Choroid plexus epithelial cell (primary cell): ENCODE results near the gene NMT2.
"Not testable (repeated sequence)": the region's sequence is repeated elsewhere in the genome, so short reads cannot be mapped to it uniquely, and the experiment has no call there.

Source experiments
- DNase-seq: peaks from one replicate; pipeline ENCODE4 v3.0.0-alpha.2; 2010; ENCODE audit warnings: low read depth
- H3K4me3 ChIP-seq: 2 replicates; pipeline ENCODE4 v1.5.1; 2011; ENCODE audit warnings: low read depth, mild to moderate bottlenecking, control low read depth, low read length, moderate library complexity
- TF ChIP-seq, protein P1 (sequence below): conservative IDR thresholded peaks from 2 replicates; pipeline ENCODE4 v1.5.1; 2011; ENCODE audit warnings: low read depth, mild to moderate bottlenecking, control low read depth, inconsistent platforms, low read length, moderate library complexity

The NMT2 gene

DNA sequence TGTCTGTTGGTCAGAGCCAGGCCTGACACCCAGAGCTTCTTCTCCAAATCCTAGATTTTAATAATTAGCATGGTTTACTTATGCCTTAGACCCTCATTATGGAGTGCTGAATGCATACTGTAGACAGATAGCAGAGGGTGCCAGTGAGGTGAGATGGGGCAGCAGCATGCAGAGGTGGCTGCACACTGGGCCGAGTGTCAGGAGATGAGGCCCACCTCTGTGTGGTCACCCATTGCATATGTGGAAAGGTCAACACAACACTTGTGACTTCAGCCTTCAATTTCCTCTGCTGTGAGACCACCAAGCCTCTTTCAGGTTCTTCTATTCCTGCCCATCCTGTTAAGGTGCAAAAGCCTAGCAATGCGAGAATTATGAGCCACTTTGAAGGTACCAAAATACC, 39.7 kb upstream of the NMT2 start:
- TF ChIP-seq, protein P1, sequence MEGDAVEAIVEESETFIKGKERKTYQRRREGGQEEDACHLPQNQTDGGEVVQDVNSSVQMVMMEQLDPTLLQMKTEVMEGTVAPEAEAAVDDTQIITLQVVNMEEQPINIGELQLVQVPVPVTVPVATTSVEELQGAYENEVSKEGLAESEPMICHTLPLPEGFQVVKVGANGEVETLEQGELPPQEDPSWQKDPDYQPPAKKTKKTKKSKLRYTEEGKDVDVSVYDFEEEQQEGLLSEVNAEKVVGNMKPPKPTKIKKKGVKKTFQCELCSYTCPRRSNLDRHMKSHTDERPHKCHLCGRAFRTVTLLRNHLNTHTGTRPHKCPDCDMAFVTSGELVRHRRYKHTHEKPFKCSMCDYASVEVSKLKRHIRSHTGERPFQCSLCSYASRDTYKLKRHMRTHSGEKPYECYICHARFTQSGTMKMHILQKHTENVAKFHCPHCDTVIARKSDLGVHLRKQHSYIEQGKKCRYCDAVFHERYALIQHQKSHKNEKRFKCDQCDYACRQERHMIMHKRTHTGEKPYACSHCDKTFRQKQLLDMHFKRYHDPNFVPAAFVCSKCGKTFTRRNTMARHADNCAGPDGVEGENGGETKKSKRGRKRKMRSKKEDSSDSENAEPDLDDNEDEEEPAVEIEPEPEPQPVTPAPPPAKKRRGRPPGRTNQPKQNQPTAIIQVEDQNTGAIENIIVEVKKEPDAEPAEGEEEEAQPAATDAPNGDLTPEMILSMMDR, result no peak
- DNase-seq, result no peak
- no peak overlapping the region for H3K4me3 ChIP-seq

DNA sequence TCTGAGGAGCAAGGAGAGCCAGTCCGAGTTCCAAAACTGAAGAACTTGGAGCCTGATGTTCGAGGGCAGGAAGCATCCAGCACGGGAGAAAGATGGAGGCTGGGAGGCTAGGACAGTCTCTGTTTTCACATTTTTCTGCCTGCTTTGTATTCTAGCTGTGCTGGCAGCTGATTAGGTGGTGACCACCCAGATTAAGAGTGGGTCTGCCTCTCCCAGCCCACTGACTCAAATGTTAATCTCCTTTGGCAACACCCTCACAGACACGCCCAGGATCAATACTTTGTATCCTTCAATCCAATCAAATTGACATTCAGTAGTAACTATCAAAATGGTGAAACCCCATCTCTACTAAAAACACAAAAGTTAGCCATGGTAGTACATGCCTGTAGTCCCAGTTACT, 38.9 kb upstream of the NMT2 start:
- not testable (repeated sequence) for DNase-seq, H3K4me3 ChIP-seq

DNA sequence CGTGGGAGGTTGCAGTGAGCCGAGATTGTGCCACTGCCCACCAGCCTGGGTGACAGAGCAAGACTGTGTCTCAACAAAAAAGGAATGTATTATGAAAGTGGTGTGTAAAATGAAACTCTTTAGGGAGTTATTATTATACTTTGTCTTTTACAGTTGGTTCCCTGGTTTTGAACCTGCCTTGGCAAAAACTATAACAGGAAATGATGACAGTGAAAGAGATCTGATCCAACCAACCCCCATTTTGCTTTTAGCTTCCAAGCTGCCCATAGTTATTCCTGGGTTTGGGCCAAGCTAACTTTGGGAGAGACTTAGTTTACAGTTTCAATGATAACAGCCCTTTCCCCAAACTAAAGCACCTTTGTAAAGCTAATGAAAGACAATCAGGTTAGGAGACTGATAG, 34.1 kb upstream of the NMT2 start:
- H3K4me3 ChIP-seq, result no peak overlapping the region
- DNase-seq, result no peak
- TF ChIP-seq, protein P1, result no peak

DNA sequence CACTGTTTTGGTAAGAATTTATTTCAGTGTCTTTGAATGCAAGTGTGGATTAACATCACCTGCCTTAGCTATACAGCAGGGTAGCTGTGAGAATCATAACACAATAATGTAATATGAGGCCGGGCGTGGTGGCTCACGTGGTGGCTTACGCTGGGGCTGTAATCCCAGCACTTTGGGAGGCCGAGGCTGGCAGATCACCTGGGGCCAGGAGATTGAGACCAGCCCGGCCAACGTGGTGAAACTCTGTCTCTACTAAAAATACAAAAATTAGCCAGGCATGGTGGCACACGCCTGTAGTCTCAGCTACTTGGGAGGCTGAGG, 33.8 kb upstream of the NMT2 start:
- not testable (repeated sequence) for DNase-seq, H3K4me3 ChIP-seq

DNA sequence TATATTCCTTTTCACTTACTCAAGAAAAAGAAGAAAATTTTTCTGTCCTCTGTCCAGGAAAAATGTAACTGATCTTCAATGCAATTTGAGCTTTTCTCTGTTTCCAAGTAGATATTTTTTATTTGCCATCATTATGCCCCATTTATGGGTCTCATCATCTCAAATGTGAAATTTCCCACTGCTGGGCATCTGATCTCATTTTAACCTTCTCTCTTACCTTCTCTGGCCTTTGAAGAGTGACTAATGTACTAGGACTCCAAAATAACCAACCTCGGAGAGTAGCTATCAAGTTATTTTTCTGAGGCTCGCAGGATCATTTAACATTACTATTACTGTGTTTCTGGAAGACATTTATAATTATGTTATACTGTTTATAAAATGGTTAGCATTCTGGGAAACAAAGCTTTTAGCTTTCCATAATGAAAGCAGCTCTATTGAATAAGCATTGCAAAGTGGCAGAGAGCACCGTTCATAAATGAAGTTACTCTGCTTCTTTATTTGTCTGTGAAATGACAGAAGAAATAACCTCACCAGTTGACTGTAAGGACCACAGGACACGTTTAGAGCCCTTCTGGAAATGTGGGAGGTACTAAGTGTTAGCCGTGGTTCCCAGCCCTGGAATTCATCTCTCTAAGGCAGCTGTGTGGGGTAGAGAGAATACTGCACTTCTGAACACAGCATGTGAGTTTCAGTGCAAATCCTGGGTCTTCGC, 33.3 kb upstream of the NMT2 start:
- peak; percentile 66 for DNase-seq
- TF ChIP-seq, protein P1, result no peak
- H3K4me3 ChIP-seq, result no peak overlapping the region

DNA sequence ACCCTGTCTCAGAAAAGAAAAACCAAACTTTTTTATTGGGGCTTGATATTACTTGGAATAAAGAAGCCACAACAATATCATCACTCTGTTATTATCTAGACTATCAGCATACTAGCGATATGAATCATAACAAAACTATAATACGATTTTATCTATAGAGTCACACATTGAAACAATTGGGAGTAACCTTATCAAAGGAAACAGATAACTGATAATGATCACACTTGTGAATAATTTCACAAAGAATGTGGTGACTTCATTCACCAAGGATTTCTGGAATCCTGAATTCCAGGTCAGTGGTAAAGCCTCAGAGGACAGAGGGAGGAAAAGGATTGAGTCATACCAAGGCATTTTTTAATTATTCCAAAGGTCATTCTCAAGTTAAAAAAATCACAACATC, 32.1 kb upstream of the NMT2 start:
- DNase-seq, result peak; percentile 82
- TF ChIP-seq, protein P1, result no peak
- H3K4me3 ChIP-seq, result no peak overlapping the region

DNA sequence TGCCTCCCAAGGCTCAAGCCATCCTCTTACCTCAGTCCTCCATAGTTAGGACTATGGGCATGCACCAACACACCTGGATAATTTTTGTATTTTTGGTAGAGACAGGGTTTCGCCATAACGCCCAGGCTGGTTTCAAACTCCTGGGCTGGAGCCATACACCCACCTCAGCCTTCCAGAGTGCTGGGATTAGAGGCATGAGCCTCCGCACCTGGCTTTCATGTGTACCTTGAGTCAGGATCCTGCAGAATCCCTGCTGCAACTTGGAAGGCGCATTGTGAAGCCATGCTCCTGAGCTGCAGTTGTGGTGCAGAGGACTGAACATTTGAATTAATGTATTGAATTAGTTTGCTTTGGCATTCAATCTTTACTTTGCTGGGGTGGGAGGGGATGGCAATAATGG, 29.4 kb upstream of the NMT2 start:
- no peak for DNase-seq
- TF ChIP-seq, protein P1, result no peak
- H3K4me3 ChIP-seq, result no peak overlapping the region

DNA sequence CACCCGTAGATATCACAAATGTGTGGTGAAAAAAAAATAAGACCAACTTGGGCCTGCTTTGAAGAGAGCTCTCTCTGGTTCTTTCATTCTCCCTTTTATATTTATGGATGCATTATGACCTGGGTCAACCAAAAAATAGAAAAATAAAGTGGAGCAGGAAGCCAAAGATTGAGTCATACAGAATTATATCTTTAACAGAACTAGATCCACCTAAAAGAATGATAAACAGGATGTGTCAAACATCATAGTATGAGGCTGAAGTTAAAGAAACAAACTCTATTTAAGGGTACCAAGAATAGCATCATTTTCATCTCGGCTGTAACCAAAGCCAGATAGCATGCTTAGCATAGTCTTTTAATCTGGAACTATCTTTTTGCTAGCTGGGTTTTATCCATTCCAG, 28.8 kb upstream of the NMT2 start:
- TF ChIP-seq, protein P1, result no peak
- no peak overlapping the region for H3K4me3 ChIP-seq
- DNase-seq, result peak; percentile 65
